WTC11 (cell line): ENCODE results near the gene SNX10.

Experiments
- ATF3 ChIP-seq: sonication (generic); formaldehyde crosslinking; conservative IDR thresholded peaks from 2 replicates; pipeline ENCODE4 v1.8.1; 2022; ENCODE audit warnings: mild to moderate bottlenecking, missing genetic modification reagents
- ESRRA ChIP-seq: sonication (generic); formaldehyde crosslinking; IDR thresholded peaks from 2 replicates; pipeline ENCODE4 v1.8.1; 2022; ENCODE audit warnings: mild to moderate bottlenecking, missing genetic modification reagents, borderline replicate concordance
- GABPB1 ChIP-seq: sonication (generic); formaldehyde crosslinking; IDR thresholded peaks from 2 replicates; pipeline ENCODE4 v1.8.1; 2023; ENCODE audit warnings: mild to moderate bottlenecking, missing genetic modification reagents
- KAT7 ChIP-seq: sonication (generic); formaldehyde crosslinking; IDR thresholded peaks from 2 replicates; pipeline ENCODE4 v1.8.1; 2023; ENCODE audit warnings: missing genetic modification reagents, mild to moderate bottlenecking, borderline replicate concordance
- NFYB ChIP-seq: sonication (generic); formaldehyde crosslinking; conservative IDR thresholded peaks from 2 replicates; pipeline ENCODE4 v1.8.0; 2022; ENCODE audit warnings: low read depth, missing genetic modification reagents
- PRDM15 ChIP-seq: sonication (generic); formaldehyde crosslinking; IDR thresholded peaks from 2 replicates; pipeline ENCODE4 v1.8.0; 2022; ENCODE audit warnings: missing genetic modification reagents
- ZNF512 ChIP-seq: sonication (generic); formaldehyde crosslinking; IDR thresholded peaks from 2 replicates; pipeline ENCODE4 v1.8.1; 2022; ENCODE audit warnings: missing genetic modification reagents, borderline replicate concordance
- TF ChIP-seq, protein P1 (sequence below): sonication (generic); formaldehyde crosslinking; IDR thresholded peaks from 2 replicates; pipeline ENCODE4 v1.8.1; 2022; ENCODE audit warnings: mild to moderate bottlenecking, moderate library complexity, missing genetic modification reagents
- TF ChIP-seq, protein P2 (sequence below): fragments of 200-600 bp; IDR thresholded peaks from 2 replicates; pipeline ENCODE4 v1.8.0; 2022; ENCODE audit warnings: antibody characterized with exemption

DNA sequence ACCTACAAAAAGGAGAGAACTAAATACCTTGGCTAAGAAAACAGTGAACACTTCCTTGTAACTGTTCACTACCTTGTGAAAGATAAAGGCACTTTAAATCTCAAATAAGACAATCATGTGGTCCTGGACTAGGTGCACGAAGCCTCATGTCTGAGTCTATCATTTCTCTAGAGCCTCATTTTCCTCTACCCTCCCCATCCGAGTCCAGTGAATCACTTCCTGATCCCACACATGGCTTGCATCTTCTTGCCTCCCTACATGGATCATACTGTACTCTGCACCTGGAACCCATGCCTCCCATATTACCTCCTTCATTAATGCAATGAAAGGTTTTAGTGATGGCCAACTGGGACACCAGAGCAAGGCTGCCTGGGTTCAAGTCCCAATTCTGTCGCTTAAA lies 34.5 kb downstream of the SNX10 start:
- TF ChIP-seq, protein P1, sequence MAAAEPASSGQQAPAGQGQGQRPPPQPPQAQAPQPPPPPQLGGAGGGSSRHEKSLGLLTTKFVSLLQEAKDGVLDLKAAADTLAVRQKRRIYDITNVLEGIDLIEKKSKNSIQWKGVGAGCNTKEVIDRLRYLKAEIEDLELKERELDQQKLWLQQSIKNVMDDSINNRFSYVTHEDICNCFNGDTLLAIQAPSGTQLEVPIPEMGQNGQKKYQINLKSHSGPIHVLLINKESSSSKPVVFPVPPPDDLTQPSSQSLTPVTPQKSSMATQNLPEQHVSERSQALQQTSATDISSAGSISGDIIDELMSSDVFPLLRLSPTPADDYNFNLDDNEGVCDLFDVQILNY, result no peak
- no peak for TF ChIP-seq NFYB (CRISPR knock-in tag)
- TF ChIP-seq, protein P2, sequence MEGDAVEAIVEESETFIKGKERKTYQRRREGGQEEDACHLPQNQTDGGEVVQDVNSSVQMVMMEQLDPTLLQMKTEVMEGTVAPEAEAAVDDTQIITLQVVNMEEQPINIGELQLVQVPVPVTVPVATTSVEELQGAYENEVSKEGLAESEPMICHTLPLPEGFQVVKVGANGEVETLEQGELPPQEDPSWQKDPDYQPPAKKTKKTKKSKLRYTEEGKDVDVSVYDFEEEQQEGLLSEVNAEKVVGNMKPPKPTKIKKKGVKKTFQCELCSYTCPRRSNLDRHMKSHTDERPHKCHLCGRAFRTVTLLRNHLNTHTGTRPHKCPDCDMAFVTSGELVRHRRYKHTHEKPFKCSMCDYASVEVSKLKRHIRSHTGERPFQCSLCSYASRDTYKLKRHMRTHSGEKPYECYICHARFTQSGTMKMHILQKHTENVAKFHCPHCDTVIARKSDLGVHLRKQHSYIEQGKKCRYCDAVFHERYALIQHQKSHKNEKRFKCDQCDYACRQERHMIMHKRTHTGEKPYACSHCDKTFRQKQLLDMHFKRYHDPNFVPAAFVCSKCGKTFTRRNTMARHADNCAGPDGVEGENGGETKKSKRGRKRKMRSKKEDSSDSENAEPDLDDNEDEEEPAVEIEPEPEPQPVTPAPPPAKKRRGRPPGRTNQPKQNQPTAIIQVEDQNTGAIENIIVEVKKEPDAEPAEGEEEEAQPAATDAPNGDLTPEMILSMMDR, result no peak
- no peak for TF ChIP-seq GABPB1 (CRISPR knock-in tag)
- TF ChIP-seq PRDM15 (CRISPR knock-in tag), result no peak
- no peak for TF ChIP-seq ATF3 (CRISPR knock-in tag)
- no peak for TF ChIP-seq ESRRA (CRISPR knock-in tag)
- TF ChIP-seq ZNF512 (CRISPR knock-in tag), result no peak
- TF ChIP-seq KAT7 (CRISPR knock-in tag), result no peak
